Stimulated activated memory B cell treated with anti-CD40 and anti-IgM and Interleukin-4, amounts not matched to agents 10 μg/mL and 1 μg/mL and 100 μg/mL, for 72 hours (primary cell): ENCODE measurements around the gene PRKAR1B.

Experiments
- ATAC-seq: fragments of 150-1000 bp; cut with Tn5 transposase; 2 replicates; pipeline ENCODE4 v1.10.0; 2021
- H3K27ac Mint-ChIP-seq: one replicate; pipeline ENCODE4 v1.8.0; 2022; ENCODE audit warnings: mild to moderate bottlenecking, mixed read lengths
- H3K27me3 Mint-ChIP-seq: one replicate; pipeline ENCODE4 v1.8.0; 2022; ENCODE audit warnings: mixed read lengths
- H3K36me3 Mint-ChIP-seq: one replicate; pipeline ENCODE4 v1.8.0; 2022; ENCODE audit warnings: mixed read lengths
- H3K4me1 Mint-ChIP-seq: one replicate; pipeline ENCODE4 v1.8.0; 2022; ENCODE audit warnings: mixed read lengths
- H3K4me3 Mint-ChIP-seq: one replicate; pipeline ENCODE4 v1.8.0; 2022; ENCODE audit warnings: mild to moderate bottlenecking, moderate library complexity, mixed read lengths
- H3K9me3 Mint-ChIP-seq: one replicate; pipeline ENCODE4 v1.8.0; 2022; ENCODE audit warnings: mixed read lengths

Gene PRKAR1B

DNA sequence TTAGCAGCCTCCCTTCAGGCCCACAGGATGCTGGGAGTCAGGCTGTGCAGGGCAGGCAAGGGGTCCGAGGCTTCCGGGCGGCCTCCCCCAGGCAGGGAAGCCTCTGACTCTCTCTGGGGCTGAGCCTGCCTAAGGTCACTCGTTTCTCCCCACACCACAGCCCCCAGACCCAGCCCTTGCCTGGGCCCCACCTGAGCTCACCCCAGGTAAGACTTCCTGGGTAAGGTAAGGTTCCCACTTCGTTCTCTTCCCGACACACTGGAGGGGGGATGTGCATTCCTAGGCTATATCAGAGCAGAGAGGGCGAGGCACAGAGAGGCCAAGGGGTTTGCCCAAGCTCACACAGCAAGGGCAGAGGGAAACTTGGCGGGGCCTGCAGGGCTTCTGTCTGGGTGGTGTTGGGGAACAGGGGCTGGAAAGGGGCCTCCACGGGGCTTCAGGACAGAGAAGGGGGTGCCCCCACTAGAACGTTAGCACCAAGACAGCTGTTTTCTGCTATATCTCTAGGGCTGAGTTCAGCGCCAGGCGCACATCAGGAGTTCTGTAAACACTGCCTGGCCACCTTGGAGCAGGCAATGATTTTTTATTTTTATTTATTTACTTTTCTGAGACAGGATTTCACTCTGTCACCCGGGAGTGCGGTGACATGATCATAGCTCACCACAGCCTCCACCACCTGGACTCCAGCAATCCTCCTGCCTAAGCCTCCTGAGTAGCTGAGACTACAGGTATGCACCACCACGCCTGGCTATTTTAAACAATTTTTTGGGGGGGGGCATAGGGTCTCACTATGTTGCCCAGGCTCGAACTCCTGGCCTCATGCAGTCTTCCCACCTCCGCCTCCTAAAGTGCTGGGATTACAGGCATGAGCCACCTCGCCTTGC is 182.5 kb downstream of the PRKAR1B start:
- peaks cover 14% of the 10 kb centered on the region for H3K27me3 Mint-ChIP-seq
- peaks cover 8% of the 10 kb centered on the region for H3K36me3 Mint-ChIP-seq
- H3K9me3 Mint-ChIP-seq, result peaks cover 6% of the 10 kb centered on the region
- no peak overlapping the region for H3K27ac Mint-ChIP-seq
- no peak for ATAC-seq
- H3K4me1 Mint-ChIP-seq, result peaks cover 5% of the 10 kb centered on the region
- no peak overlapping the region for H3K4me3 Mint-ChIP-seq

DNA sequence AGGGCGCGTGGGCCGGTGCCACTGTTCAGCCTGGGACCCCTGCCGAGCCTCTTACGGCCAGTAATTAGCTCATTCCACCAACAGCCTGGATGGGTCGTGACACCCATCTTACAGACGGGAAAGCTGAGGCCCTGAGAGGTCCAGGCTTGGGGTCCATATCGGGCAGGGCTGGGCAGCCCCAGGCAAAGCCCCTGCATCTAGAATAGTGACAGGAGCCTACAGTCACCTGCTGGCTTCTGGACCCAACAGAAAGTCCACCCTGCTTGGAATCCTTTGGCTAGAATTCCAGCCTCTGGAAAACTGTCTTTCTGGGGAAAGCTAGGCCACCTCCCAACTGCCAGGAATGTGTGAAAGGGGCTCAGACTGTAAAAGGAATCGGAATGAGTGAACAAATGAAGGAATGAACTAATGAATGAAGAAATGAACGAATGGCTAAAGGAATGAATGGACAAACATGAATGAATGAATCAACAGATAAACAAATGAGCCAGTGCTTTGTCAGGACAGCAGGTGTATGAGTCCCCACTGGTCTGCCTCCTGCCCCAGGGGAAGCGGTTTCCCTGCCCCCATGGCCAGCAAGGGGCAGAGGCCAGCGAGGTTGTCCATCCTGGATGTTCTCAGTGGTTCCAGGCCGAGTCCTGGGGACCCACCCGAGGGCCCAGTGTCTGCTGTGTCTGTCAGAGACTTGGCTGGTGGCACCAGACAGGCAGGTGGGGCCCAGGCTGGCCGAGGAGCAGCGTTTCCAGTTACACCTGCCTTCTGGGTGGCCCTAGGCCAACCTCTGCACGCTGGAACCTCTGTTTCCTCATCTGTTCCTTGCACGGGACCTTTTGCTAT is 183.4 kb downstream of the PRKAR1B start:
- peaks cover 6% of the 10 kb centered on the region for H3K9me3 Mint-ChIP-seq
- H3K4me3 Mint-ChIP-seq, result no peak overlapping the region
- H3K27ac Mint-ChIP-seq, result no peak overlapping the region
- H3K27me3 Mint-ChIP-seq, result peaks cover 14% of the 10 kb centered on the region
- peaks cover 5% of the 10 kb centered on the region for H3K4me1 Mint-ChIP-seq
- ATAC-seq, result no peak
- peaks cover 4% of the 10 kb centered on the region for H3K36me3 Mint-ChIP-seq

DNA sequence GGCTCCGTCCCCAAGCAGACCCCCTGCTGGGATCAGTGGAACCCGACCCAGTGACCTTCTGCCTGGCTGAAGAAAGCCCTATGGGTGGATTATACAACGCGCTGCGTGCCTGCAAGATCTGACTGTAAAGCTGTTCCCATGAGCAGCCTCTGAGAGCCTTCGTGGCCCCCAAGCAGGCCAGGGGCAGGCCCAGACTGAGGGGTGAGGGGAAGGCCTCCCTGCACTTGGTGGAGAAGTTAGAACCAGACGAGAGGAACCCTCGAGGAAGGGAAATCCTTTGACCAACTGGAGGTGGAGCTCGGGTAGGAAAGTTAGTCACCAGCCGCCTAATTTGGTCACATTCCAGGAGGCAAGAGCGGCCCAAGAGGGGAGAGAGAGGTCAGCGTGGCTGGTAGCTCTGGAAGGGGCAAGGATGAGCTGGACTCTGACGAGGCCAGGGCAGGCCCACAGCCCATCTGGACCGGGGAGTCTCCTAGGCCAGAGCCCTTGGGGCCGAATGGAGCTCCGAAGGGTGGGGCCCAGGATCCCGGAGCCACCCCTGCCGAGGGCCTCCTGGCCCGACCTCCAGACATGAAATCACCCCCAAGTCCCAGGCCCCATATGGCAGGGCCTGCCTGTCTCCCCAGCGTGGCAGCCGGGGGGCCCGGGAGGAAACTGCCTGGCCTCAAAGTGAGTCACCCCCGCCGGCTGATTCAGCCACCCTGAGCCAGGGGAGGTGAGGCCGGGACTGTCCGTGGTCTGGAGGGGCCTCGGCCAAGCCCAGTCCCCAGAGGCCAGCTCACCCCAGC is 184.2 kb downstream of the PRKAR1B start:
- peaks cover 6% of the 10 kb centered on the region for H3K9me3 Mint-ChIP-seq
- H3K4me1 Mint-ChIP-seq, result peaks cover 5% of the 10 kb centered on the region
- peaks cover 14% of the 10 kb centered on the region for H3K27me3 Mint-ChIP-seq
- no peaks in the 10 kb centered on the region for H3K36me3 Mint-ChIP-seq
- H3K4me3 Mint-ChIP-seq, result no peak overlapping the region
- no peak for ATAC-seq
- no peak overlapping the region for H3K27ac Mint-ChIP-seq

DNA sequence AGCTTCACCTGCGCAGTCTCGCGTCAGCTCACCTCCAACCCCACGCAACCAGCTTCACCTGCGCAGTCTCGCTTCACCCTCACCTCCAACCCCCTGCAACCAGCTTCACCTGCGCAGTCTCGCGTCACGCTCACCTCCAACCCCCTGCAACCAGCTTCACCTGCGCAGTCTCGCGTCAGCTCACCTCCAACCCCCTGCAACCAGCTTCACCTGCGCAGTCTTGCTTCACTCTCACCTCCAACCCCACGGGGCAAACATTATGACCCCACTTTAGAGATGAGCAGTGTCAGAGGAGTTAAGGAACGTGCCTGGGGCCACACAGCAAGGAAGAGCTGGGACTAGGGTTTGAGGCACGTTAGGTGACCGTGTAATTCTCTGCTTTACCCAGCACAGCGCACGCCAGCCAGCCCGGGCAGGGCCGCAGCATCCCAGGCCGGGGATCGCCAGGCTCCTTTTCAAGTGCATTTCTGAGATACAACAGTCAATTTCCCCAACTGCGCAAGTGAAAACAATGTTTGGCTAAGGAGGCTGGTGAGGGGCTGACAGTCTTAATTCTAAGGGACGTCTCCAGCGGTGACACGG is 184.9 kb downstream of the PRKAR1B start:
- peaks cover 5% of the 10 kb centered on the region for H3K4me1 Mint-ChIP-seq
- ATAC-seq, result no peak
- H3K4me3 Mint-ChIP-seq, result no peak overlapping the region
- no peaks in the 10 kb centered on the region for H3K36me3 Mint-ChIP-seq
- peaks cover 17% of the 10 kb centered on the region for H3K27me3 Mint-ChIP-seq
- H3K27ac Mint-ChIP-seq, result no peak overlapping the region
- peaks cover 6% of the 10 kb centered on the region for H3K9me3 Mint-ChIP-seq

DNA sequence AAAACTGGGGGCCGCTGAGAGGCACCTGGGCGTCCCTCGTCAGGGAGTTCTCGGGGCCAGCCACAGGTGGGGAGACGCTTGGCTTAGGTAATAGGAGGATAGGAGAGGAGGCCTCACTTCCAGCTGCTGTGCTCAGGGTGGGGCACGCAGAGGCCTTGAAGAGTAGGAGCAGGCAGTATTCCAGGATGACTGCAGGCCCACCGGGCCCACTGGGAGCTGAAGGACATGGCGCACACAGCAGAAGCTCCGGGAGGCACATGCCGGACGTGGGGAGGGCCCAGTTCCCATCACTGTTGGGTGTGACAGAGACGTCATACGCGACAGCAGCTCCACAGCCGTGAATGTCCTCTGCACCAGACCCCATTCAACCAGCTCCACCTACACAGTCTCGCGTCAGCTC is 185.4 kb downstream of the PRKAR1B start:
- peaks cover 5% of the 10 kb centered on the region for H3K4me1 Mint-ChIP-seq
- peaks cover 22% of the 10 kb centered on the region for H3K27me3 Mint-ChIP-seq
- peaks cover 6% of the 10 kb centered on the region for H3K9me3 Mint-ChIP-seq
- ATAC-seq, result no peak
- H3K36me3 Mint-ChIP-seq, result no peaks in the 10 kb centered on the region
- no peak overlapping the region for H3K4me3 Mint-ChIP-seq
- no peak overlapping the region for H3K27ac Mint-ChIP-seq

DNA sequence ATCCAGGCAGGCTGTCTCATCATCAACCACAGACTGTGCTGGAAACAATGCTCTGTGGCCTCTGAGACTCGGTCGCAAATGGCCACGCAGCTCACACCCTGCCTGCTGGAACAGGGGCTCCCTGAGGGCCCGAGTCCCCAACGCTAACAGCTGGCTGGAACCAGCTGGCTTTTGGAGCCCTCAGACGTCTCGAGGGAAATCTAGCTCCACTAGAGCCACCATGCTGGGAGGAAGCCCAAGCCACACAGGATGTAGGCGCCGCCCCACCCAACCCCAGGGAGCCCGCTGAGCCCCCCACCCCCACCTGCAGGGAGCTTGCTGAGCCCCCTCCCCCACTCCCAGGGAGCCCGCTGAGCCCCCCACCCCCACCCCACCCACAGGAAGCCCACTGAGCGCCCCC is 186.1 kb downstream of the PRKAR1B start:
- H3K27ac Mint-ChIP-seq, result no peak overlapping the region
- no peak for ATAC-seq
- peaks cover 6% of the 10 kb centered on the region for H3K9me3 Mint-ChIP-seq
- H3K4me3 Mint-ChIP-seq, result no peak overlapping the region
- peaks cover 25% of the 10 kb centered on the region for H3K27me3 Mint-ChIP-seq
- H3K4me1 Mint-ChIP-seq, result peaks cover 5% of the 10 kb centered on the region
- no peaks in the 10 kb centered on the region for H3K36me3 Mint-ChIP-seq

DNA sequence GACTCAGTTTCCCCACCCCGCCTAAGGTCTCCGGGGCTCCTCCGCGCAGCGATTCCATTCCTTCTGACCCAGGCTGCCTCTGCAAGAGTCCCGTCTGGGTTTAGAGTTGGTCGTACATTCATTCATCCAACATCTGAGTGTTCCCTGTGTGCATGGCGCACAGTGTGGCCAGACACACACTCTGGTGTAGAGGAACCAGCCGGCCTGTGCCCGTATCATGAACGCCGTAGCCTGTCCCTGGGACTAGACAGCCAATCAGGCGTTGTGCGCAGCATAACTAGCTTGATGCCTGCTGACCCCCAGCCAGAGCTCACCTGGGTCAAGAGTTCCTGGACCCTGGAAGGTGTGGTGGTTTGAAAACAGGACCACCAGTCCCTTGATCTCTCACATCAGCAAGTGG is 186.5 kb downstream of the PRKAR1B start:
- Mint-ChIP-seq H3K9me3 (peaks cover 6% of the 10 kb centered on the region), H3K27ac (no peak overlapping the region), H3K27me3 (peaks cover 26% of the 10 kb centered on the region), H3K4me1 (peaks cover 5% of the 10 kb centered on the region), H3K4me3 (no peak overlapping the region), H3K36me3 (no peaks in the 10 kb centered on the region)
- no peak for ATAC-seq

DNA sequence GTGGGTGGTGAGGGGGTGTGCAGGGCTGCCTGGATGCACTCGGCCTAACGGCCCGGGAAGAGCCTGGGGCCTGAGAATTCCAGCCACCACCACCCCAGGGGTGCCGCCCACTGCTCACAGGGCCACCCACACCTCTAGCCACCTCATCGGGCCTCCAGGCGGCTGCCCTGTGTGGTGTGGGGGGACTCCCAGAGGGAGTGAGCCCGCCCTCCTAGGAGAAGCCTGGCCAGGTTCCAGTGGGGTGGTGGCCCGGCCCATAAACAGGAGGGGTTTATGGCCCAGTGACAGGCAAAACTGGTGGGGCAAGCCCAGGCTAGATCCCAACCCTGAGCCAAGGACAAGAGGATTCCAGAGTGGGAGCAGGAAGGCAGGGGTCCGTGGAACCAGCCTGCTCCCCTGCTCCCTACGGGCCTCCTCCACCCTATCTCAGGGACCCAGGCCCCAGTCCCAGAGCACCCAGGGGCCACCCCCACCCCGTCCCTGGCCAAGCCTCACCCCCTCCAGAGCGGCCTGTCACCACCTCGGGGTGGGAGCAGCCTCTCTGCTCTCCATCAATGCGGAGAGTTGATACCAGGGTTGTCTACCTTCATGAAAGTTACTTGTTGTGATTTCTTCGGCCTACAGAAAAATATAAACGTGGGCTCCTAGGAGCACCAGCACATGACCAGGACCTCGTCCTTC is 187.2 kb downstream of the PRKAR1B start:
- peaks cover 33% of the 10 kb centered on the region for H3K27me3 Mint-ChIP-seq

DNA sequence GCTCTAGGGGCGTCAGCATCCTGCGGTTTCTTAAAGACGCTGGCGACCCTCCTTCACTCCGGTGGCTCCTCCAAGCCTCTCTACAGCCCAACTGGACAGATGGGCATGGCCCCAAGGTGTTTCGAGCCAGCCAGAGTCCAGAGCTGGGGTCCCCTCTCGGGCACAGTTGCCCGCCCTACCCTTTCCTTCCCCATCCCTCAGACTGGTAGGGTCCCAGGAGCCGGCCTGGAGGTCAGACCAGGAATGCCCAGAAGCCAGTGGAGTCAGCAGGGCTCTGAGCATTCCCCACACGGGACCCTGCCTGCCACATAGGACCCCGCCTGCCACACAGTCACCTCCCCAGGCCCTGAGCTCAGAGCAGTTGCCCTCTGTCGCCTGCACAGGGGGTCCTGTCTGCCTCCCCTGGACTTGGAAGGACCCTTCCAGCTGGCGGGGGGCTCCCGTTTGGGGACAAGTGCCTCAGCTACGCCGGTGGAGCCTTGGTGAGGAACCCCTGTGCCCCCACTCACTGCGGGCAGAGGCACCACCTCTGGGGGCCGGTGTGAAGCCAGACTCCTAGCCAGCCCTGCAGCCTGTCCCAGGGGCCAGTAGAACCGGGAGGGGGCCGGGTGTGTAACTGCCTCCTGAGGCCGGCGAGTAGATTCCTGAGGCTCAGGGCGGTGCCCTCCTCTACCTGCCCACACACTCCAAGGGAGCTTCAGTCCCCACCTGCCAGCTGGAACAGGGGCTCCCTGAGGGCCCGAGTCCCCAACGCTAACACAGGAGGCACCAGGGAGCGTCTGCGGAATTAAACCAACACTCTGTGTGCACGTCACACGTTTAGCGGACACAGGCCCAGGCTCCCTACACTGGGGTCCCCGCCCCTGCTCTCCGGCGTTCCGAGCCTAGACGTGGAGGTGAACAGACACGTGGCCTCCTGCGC is 188.1 kb downstream of the PRKAR1B start:
- no peaks in the 10 kb centered on the region for H3K36me3 Mint-ChIP-seq
- H3K27me3 Mint-ChIP-seq, result peaks cover 42% of the 10 kb centered on the region

More for the DNA sequence above, 187.2 kb downstream of the PRKAR1B start:
- H3K27ac Mint-ChIP-seq, result no peak overlapping the region
- peaks cover 5% of the 10 kb centered on the region for H3K4me1 Mint-ChIP-seq
- no peak for ATAC-seq
- H3K9me3 Mint-ChIP-seq, result peaks cover 3% of the 10 kb centered on the region
- H3K4me3 Mint-ChIP-seq, result no peak overlapping the region
- no peaks in the 10 kb centered on the region for H3K36me3 Mint-ChIP-seq

DNA sequence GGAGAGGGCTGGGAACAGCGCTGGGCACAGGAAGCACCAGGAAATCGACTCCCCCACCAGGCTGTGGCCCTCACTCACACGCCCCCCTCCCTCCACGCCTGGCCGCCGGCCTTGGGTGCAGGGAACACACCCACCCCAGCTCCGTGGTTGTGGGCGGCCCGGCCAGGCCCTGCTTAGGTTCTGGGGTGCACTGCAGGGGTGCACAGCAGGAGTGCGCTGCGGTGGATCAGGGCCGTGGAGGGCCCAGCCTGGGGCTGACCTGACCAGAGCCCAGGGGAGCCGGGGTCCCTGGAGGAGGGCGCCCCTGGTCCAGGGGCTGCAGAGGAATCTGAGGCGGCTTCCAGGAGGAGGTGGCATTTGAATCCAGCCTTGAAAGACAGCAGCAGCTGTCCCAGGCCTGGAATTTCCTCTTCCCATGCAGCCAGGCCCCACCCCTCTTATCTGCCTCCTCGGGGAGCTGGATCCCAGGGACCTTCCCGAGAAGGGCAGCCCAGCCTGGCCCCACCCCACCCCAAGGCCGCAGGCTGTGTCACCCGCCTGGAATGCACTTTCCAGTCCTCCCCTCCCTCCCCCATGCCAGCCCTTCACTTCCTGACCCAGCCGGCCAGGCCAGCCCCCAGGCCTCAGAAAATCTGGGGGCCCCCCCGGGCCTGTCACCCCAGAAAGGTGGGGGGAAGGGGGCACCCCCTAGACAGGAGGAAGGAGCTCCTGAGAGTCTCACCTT is 189.0 kb downstream of the PRKAR1B start:
- H3K9me3 Mint-ChIP-seq, result peaks cover 5% of the 10 kb centered on the region
- H3K4me1 Mint-ChIP-seq, result peaks cover 5% of the 10 kb centered on the region
- peaks cover 47% of the 10 kb centered on the region for H3K27me3 Mint-ChIP-seq
- no peaks in the 10 kb centered on the region for H3K36me3 Mint-ChIP-seq
- no peak overlapping the region for H3K27ac Mint-ChIP-seq
- ATAC-seq, result peak; percentile 6
- H3K4me3 Mint-ChIP-seq, result no peak overlapping the region

More for the DNA sequence above, 188.1 kb downstream of the PRKAR1B start:
- Mint-ChIP-seq H3K4me3 (no peak overlapping the region), H3K9me3 (peaks cover 3% of the 10 kb centered on the region), H3K27ac (no peak overlapping the region), H3K4me1 (peaks cover 5% of the 10 kb centered on the region)
- ATAC-seq, result no peak

DNA sequence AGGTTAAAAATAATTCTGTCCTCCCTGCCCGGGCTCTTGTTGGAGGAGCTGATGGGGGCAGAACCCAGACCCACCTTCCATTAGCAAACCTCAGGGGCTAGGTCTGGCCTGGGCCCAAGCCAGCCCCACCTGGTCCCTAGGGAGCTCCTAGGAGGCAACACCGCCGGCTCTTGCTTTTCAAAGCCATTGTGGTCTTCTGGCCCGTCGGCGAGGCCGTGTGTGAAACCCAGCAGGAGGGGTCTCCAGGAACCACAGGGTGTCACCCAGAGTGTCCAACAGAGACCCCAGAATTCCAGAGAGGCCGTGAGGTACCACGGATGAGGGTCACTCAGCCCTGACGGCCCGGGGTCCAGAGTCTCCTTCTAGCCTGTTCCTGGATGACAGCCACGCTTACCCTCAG is 190.8 kb downstream of the PRKAR1B start:
- Mint-ChIP-seq H3K9me3 (peaks cover 3% of the 10 kb centered on the region), H3K4me3 (no peak overlapping the region), H3K27me3 (peaks cover 33% of the 10 kb centered on the region), H3K27ac (no peak overlapping the region), H3K36me3 (no peaks in the 10 kb centered on the region), H3K4me1 (peaks cover 10% of the 10 kb centered on the region)
- ATAC-seq, result no peak

DNA sequence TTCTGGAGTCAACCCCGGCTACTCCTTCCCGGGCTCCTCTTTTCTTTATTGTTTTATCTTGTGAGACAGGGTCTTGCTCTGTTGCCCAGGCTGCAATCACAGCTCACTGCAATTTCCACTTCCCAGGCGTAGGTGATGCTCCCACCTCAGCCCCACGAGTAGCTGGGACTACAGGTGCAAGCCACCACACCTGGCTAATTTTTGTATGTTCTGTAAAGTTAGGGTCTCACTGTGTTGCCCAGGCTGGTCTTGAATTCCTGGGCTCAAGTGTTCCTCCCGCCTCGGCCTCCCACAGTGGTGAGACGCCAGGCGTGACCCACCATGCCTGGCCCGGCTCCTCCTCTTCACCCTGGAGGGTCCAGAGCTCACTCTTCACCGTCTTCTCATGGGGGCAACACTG is 192.1 kb downstream of the PRKAR1B start:
- H3K36me3 Mint-ChIP-seq, result no peaks in the 10 kb centered on the region
- peaks cover 18% of the 10 kb centered on the region for H3K4me1 Mint-ChIP-seq
- no peak for ATAC-seq
- H3K27ac Mint-ChIP-seq, result no peak overlapping the region
- H3K9me3 Mint-ChIP-seq, result peaks cover 3% of the 10 kb centered on the region
- no peak overlapping the region for H3K4me3 Mint-ChIP-seq
- peaks cover 33% of the 10 kb centered on the region for H3K27me3 Mint-ChIP-seq

DNA sequence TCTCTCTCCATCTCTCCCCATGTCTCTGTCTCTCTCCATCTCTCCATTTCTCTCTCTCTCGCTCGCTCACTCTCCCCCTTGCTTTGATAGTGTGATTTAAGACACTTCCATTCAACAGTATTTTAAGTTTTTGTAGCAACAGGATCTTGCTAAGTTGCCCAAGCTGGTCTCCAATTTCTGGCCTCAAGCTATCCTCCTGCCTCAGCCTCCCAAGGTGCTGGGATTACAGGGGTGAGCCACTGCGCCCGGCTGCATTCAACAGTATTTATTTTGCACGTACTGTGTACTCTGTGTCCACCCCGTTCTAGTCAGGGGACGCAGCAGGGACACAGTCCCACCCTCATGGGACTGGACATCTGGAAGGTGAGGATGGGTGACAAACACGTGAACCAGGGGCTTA is 193.0 kb downstream of the PRKAR1B start:
- Mint-ChIP-seq H3K4me3 (no peak overlapping the region), H3K9me3 (peaks cover 3% of the 10 kb centered on the region), H3K36me3 (no peaks in the 10 kb centered on the region), H3K4me1 (peaks cover 19% of the 10 kb centered on the region), H3K27me3 (peaks cover 33% of the 10 kb centered on the region), H3K27ac (no peak overlapping the region)
- ATAC-seq, result no peak
